GM21529 (cell line): ENCODE data around the gene STRIP1.

Source experiments
- ATAC-seq: cut with Tn5 transposase; IDR thresholded peaks from one replicate; pipeline ENCODE4 v1.9.1; 2021; ENCODE audit not compliant: unreplicated experiment

Gene STRIP1

GRCh38 chr1:110034451-110035235 lies at the start of gene STRIP1:
TSS of gene STRIP1 (plus strand) at chr1:110034624. CDS start at chr1:110034638, 14 bp downstream.
- peak; percentile 88 for ATAC-seq

GRCh38 chr1:109985247-109986053 lies 49.0 kb upstream of the STRIP1 start:
- no peak for ATAC-seq

GRCh38 chr1:109986054-109986444 lies 48.4 kb upstream of the STRIP1 start:
- no peak for ATAC-seq

DNA sequence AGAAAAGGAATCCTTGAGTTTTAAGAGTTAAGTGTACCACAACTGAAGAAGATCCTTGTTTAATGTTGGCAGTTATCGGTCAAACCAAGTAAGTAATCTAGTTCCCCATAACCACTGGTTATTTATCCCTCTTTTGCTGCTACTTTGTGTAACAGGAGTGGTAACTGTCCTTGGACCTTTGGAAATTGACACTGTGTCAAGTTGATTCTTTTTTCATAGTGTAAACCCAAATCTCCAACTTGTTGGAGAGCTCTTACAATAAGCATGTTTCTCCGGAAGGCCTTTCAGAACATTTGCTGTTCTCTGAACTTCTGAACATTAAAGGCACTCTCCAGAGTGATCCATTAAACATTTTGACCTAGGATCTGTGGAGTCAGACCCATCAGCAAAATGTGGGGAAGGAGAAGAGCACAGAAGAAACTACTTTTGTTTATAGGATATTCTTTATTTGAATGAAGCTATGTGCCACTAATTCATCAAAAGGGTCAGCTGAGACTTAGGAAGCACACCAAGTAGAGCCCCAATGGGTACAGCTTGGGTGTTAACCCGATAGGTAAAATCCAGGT lies 46.0 kb upstream of the STRIP1 start:
- ATAC-seq: no peak

DNA sequence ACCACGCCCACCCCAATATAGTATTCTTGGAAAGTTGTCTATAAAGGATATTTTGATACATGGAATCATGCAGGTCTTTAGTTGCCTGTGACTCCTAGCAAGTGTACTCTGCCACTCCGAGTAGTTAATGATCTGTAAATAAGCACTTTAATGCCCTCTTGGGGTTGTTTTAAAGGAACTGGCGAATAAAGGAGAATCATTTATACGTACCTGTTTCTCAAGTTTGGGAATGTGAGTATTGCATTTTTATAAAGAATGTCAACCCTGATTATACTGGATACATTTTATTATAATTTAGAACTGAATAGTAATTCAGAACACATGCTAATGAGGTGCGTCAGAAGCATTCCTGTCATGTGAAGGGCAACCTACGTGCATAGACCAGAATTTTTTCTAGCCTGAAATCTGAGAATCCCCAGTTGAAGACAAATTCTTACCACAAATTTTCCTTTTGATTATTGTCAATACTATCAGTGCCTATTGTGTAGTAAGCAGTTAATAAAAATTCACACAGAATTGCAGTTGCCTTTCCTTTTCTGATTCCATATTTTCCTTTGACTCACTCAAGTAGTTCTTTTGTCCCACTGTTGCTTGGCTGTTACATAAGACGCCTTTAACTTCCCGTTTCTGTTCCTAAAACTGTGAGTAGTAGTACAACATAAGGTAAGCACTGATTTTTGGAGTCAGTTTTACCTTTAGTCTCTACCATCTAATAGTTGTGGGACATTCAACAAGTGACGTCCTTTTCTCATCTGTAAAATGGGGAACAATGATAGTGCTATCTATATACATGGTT lies 44.7 kb upstream of the STRIP1 start:
- ATAC-seq: no peak

DNA sequence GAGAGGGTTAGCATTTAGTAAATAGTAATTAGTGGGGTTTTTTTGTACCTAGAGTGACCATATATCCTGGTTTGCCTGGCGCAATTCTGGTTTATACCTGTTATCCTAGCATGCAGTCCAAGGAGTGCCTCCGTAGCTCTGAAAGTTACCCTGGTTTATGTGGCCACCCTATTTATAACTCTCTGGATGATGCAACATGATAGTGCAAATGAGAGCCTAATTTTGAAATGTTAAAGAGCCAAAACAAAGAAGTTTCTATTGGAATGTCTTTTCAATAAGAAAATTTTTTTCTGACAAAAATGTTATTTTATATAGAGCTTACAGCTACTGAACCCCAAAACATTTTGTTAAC lies 44.1 kb upstream of the STRIP1 start:
- no peak for ATAC-seq

DNA sequence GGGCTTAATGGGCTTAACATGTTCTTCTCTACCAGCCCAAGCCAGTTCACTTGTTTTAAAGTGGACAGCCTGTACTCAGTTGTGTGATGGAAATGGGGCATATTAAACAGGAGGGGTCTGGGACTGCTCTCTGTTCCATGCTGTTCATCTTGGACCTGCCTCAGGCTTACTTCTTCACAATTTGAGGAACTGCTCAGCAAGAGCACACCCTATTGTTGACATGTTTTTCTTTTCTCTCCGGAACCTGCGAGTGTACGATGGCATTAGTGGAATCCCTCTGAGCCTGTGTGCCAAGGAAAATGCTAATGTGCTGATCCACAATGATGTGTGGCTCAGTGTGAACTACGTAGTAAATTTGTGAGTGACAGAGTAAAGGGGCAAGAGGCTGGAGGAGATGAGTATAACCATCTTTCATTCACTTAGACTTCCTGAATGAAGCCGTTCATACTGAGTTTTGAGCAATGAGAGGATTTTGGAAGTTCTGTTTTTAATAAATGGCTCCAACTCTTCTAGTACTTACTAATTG lies 43.0 kb upstream of the STRIP1 start:
- no peak for ATAC-seq

DNA sequence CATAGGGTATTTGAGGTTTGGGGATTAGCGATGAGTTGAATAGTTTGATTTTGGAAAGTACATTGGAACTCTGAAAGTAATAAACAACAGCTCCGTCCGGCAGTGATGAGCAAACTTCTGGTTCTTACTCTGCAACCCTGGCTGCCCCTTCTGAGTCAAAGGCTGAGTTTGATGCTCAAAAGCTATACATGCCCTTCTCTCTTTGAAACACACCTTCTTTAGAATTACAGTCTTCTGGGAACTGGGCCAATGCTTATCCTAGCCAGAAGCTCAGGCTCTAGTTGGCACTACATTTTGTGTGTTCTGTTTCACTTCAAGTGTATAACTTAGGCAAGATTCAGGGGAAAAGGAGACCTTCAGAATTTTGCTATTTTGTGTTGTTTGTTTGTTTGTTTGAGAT lies 40.5 kb upstream of the STRIP1 start:
- ATAC-seq: no peak

GRCh38 chr1:109994654-109995053 lies 39.8 kb upstream of the STRIP1 start:
- ATAC-seq: no peak

DNA sequence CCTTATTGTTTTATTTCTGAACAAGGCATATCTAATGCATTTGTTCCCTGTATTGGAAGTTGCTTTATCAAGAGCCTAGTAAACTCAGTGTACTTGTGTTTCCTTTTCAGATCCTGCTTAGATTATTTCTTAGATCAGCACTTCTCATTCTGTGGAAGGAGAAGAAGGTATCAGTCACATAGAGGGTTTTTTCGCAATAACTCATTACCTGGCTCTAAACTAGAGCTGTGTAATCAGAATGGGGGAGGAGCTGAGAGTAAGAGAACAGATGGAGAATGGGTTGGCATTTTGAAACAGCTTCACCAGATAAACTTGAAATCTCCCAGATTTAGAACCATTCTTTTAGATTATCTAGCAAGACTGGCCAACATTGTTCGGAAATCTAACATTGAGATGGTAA lies 38.9 kb upstream of the STRIP1 start:
- ATAC-seq: no peak

GRCh38 chr1:109996476-109996875 lies 37.9 kb upstream of the STRIP1 start:
- no peak for ATAC-seq

- ATAC-seq: no peak
Observed at GRCh38 chr1:109997204-109997866, 37.1 kb upstream of the STRIP1 start.

DNA sequence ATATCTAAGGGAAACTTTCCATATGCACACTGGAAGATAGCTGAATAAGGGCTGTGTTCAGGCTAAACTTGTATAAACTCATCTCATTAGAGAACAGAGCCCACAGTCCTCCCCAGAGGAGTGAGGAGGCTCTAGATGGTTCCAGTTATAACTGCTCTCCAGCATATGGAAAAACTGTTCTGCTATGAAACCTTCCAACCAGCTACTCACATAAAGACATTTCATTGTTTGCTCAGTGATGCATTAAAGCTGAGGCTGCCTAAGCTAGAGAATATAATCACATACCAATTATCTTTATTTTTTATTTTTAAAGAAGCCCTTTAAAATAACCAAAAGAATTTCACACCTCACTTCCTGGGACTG lies 36.6 kb upstream of the STRIP1 start:
- ATAC-seq: no peak

GRCh38 chr1:110002695-110003094 lies 31.7 kb upstream of the STRIP1 start:
- ATAC-seq: no peak

- peak; percentile 75 for ATAC-seq
Observed at GRCh38 chr1:110003747-110004428, 30.5 kb upstream of the STRIP1 start.

DNA sequence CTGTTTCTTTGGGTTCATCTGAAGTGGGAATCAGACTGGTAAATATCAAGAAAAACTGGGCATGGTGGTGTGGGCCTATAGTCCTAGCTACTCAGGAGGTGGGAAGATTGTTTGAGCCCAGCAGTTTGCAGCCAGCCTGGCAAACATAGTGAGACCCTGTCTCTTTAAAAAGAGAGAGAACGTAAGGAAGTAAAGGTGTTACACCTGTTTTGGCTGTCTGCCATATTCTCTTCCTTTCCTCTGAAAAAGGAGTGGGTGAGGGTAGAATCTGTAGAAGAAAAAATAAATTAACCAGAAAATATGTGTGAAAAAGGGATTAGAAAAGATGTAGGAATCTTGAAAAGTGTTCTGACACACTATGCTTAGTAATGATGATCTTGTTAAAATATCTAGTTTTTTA lies 29.8 kb upstream of the STRIP1 start:
- ATAC-seq: no peak

DNA sequence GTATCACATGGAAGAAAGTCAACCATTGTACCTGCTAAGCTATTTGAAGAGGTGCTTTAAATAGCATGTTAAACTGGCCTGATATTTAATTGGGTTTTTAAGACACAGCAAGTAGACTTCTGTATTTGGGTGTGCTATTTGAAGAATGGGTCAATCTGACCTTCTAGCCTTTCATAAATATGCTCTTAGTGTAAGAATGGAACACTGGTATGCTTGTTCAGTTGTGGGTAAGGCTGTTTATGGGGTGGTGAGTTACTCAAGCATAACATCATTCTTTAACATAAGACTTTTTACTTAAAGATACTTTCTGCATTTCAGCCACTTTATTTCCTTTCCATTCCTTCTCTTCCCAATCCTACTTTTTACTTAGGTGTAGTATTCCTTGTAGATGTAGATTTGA lies 28.5 kb upstream of the STRIP1 start:
- ATAC-seq: no peak

GRCh38 chr1:110006516-110006915 lies 27.9 kb upstream of the STRIP1 start:
- ATAC-seq: no peak

DNA sequence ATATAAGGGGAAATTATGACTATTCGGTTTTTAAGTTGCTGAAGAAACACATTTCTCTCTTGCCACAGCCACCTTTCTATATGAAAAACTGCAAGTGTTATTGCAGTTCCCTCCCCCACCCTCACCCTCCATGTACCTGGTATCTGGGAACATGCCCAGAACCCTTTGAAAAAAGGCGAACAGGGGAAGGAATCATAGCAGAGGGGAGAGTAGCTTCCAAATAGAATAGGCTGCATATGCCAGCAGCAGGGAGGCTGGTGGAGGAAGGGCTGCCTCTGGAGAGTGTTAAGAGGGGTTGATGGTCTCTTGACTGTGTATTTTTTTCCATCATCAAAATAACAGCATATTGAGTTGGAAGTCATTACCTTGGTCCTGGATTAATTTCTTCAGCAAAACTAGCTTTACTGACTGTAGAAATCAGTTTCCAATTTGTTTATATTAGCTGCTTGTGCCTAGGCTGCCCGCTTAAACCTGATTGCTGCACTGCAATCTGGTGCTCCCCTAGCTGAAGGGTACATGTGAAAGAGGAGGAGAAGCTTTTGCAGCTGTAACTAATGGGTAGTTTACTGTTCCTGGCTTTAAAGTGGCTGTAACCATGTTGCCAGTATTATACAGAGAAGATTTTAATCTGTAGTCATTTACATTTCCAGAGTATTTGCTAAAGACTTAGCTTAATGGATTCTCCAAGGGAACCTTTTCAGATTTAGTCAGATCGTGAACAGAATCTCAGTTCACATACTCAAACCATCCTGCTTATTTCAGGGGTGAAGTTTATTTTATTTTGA lies 27.2 kb upstream of the STRIP1 start:
- no peak for ATAC-seq
